ENCODE data around the gene WDR86. TPM values are rescaled to one million over a fixed set of nuclear protein-coding genes. Genes with fewer than 3 reads are reported as not detected.
A peak's percentile ranks its signal among the peaks of the same experiment; 100 is the strongest.

Gene WDR86
- polyA plus RNA-seq, 4 donors = 1.1 to 4.3 (median 1.8) TPM; not detected in 1

DNA sequence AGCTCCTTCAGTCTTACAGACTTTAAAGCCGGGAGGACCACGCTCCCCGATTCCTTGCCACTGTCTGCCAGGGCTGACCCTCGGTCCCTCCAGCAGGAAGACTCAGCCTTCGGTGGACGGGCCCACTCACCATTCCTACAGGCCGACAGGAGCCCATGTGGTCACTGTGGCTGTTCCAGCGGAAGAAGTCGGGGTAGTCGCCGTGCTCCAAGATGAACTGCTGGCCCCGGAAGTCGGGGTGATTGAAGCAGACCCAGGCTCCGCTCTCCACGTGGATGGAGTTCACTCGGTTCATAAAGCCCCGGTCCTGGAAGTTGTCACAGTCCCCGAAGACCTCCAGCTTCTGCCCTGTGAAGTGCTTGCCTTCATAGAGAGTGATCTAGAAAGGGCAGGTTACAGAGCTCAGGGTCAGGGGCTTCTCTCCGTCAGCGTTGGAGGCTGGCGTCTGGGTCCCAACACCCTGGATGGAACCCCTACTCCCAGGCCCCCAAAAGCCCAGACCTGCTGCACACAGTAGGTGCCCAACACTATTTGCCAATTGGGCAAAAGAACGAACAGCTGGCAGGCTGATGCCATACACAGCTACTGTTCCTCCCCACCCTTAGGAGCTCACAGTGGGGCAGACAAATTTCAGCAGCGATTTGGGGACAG is 28.2 kb upstream of the WDR86 start:
- no peak for FAIRE-seq
- H3K4me1 ChIP-seq (ENCODE audit: control insufficient read depth in 3 of 3, insufficient read depth in 2 of 3, low read depth in 1 of 3, low read length in 2 of 3) = peaks cover 0 to 2% (median 0%) of the 10 kb centered on the region in 3 donors
- H3K9me3 ChIP-seq (ENCODE audit: control insufficient read depth in 2 of 2, insufficient read depth in 1 of 2, low read depth in 1 of 2, low read length in 1 of 2) = no peaks in the 10 kb centered on the region
- H3K4me3 ChIP-seq (ENCODE audit: low read depth in 1 of 3, low read length in 3 of 3) = no peak overlapping the region
- no peak overlapping the region for H3K27ac ChIP-seq (ENCODE audit: low read depth in 1 of 3, low read length in 2 of 3)
- no peaks in the 10 kb centered on the region for H3K36me3 ChIP-seq (ENCODE audit: control insufficient read depth in 3 of 3, insufficient read depth in 2 of 3, low read depth in 1 of 3, low read length in 3 of 3)
- 85 to 92% (median 88%) methylated on average over 23 of the region's 23 CpGs for WGBS, 3 donors
- DNase-seq = no peak
- peaks cover 0 to 39% (median 11%) of the 10 kb centered on the region in 3 donors for H3K27me3 ChIP-seq (ENCODE audit: control insufficient read depth in 3 of 3, insufficient read depth in 3 of 3, low read length in 3 of 3)

GRCh38 chr7:151437159-151437553 is 27.3 kb upstream of the WDR86 start:
- H3K27ac ChIP-seq (ENCODE audit: low read depth in 1 of 3, low read length in 2 of 3) = no peak overlapping the region
- H3K36me3 ChIP-seq (ENCODE audit: control insufficient read depth in 3 of 3, insufficient read depth in 2 of 3, low read depth in 1 of 3, low read length in 3 of 3) = no peaks in the 10 kb centered on the region
- DNase-seq = no peak
- no peak overlapping the region for H3K4me3 ChIP-seq (ENCODE audit: low read depth in 1 of 3, low read length in 3 of 3)
- FAIRE-seq = no peak
- H3K4me1 ChIP-seq (ENCODE audit: control insufficient read depth in 3 of 3, insufficient read depth in 2 of 3, low read depth in 1 of 3, low read length in 2 of 3) = peaks cover 0 to 2% (median 0%) of the 10 kb centered on the region in 3 donors
- no peaks in the 10 kb centered on the region for H3K9me3 ChIP-seq (ENCODE audit: control insufficient read depth in 2 of 2, insufficient read depth in 1 of 2, low read depth in 1 of 2, low read length in 1 of 2)
- peaks cover 0 to 34% (median 11%) of the 10 kb centered on the region in 3 donors for H3K27me3 ChIP-seq (ENCODE audit: control insufficient read depth in 3 of 3, insufficient read depth in 3 of 3, low read length in 3 of 3)
- WGBS, 3 donors = 86 to 90% (median 87%) methylated on average over 13 of the region's 13 CpGs

GRCh38 chr7:151436446-151437158 is 26.8 kb upstream of the WDR86 start:
- Histone ChIP-seq H3K9me3 (ENCODE audit: control insufficient read depth in 2 of 2, insufficient read depth in 1 of 2, low read depth in 1 of 2, low read length in 1 of 2) (no peaks in the 10 kb centered on the region), H3K4me3 (ENCODE audit: low read depth in 1 of 3, low read length in 3 of 3) (no peak overlapping the region), H3K27ac (ENCODE audit: low read depth in 1 of 3, low read length in 2 of 3) (peak overlapping the region in 1 of 3 donors; percentile 28), H3K4me1 (ENCODE audit: control insufficient read depth in 3 of 3, insufficient read depth in 2 of 3, low read depth in 1 of 3, low read length in 2 of 3) (peaks cover 0 to 2% (median 0%) of the 10 kb centered on the region in 3 donors), H3K27me3 (ENCODE audit: control insufficient read depth in 3 of 3, insufficient read depth in 3 of 3, low read length in 3 of 3) (peaks cover 0 to 31% (median 11%) of the 10 kb centered on the region in 3 donors), H3K36me3 (ENCODE audit: control insufficient read depth in 3 of 3, insufficient read depth in 2 of 3, low read depth in 1 of 3, low read length in 3 of 3) (no peaks in the 10 kb centered on the region)
- 71 to 85% (median 81%) methylated on average over 9 of the region's 9 CpGs for WGBS, 3 donors
- no peak for FAIRE-seq
- no peak for DNase-seq

DNA sequence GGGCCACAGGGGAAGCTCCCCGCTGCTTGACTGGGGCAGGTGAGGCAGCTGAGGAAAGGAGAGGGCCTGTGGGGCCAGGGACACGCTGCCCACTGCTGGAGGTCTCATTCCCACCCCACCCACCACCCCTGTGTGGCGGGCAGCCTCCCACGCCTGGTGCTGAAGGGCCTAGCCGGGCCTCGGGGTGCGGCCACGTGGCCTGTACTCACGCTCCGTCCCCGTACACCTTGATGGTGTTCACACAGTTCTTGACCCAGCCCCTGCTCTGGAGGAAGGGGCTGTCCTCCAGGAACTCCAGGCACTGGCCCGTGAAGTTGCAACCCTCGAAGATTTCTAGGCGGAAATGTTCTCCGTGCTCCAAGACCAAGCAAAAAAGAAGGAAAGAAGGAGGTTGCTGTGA is 26.1 kb upstream of the WDR86 start:
- 89 to 92% (median 92%) methylated on average over 12 to 15 of the region's 15 CpGs for WGBS, 3 donors
- H3K4me1 ChIP-seq (ENCODE audit: control insufficient read depth in 3 of 3, insufficient read depth in 2 of 3, low read depth in 1 of 3, low read length in 2 of 3) = peaks cover 0 to 1% (median 0%) of the 10 kb centered on the region in 3 donors
- no peak for DNase-seq
- FAIRE-seq = no peak
- H3K36me3 ChIP-seq (ENCODE audit: control insufficient read depth in 3 of 3, insufficient read depth in 2 of 3, low read depth in 1 of 3, low read length in 3 of 3) = no peaks in the 10 kb centered on the region
- H3K27me3 ChIP-seq (ENCODE audit: control insufficient read depth in 3 of 3, insufficient read depth in 3 of 3, low read length in 3 of 3) = peaks cover 0 to 27% (median 10%) of the 10 kb centered on the region in 3 donors
- H3K4me3 ChIP-seq (ENCODE audit: low read depth in 1 of 3, low read length in 3 of 3) = no peak overlapping the region
- no peaks in the 10 kb centered on the region for H3K9me3 ChIP-seq (ENCODE audit: control insufficient read depth in 2 of 2, insufficient read depth in 1 of 2, low read depth in 1 of 2, low read length in 1 of 2)
- no peak overlapping the region for H3K27ac ChIP-seq (ENCODE audit: low read depth in 1 of 3, low read length in 2 of 3)

- no peaks in the 10 kb centered on the region for H3K36me3 ChIP-seq (ENCODE audit: control insufficient read depth in 3 of 3, insufficient read depth in 2 of 3, low read depth in 1 of 3, low read length in 3 of 3)
- H3K27ac ChIP-seq (ENCODE audit: low read depth in 1 of 3, low read length in 2 of 3) = no peak overlapping the region
- DNase-seq = no peak
- H3K9me3 ChIP-seq (ENCODE audit: control insufficient read depth in 2 of 2, insufficient read depth in 1 of 2, low read depth in 1 of 2, low read length in 1 of 2) = no peaks in the 10 kb centered on the region
- no peak for FAIRE-seq
- H3K4me3 ChIP-seq (ENCODE audit: low read depth in 1 of 3, low read length in 3 of 3) = no peak overlapping the region
- no peaks in the 10 kb centered on the region for H3K4me1 ChIP-seq (ENCODE audit: control insufficient read depth in 3 of 3, insufficient read depth in 2 of 3, low read depth in 1 of 3, low read length in 2 of 3)
- peaks cover 0 to 24% (median 6%) of the 10 kb centered on the region in 3 donors for H3K27me3 ChIP-seq (ENCODE audit: control insufficient read depth in 3 of 3, insufficient read depth in 3 of 3, low read length in 3 of 3)
- 87 to 89% (median 87%) methylated on average over 18 to 20 of the region's 20 CpGs for WGBS, 3 donors
These were observed 25.5 kb upstream of the WDR86 start for GRCh38 chr7:151435103-151435916.

DNA sequence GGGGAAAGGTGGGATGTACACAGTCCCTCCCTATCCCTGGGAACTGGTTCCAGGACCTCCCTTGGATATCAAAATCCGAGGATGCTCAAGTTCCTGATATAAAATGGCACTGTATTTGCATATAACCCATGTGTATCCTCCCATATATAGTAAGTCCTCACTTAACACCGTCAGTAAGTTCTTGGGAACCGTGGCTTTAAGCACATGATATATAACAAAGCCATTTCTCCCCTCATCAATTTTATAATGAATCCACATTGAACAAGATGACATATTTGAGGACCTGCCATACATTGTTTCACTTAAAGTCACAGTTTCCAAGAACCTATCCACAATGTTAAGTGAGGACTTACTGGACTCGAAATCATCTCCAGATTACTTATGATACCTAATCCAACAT is 24.7 kb upstream of the WDR86 start:
- WGBS, 3 donors = 79 to 84% (median 80%) methylated on average over 4 of the region's 4 CpGs
- no peak for FAIRE-seq
- peaks cover 0 to 16% (median 2%) of the 10 kb centered on the region in 3 donors for H3K27me3 ChIP-seq (ENCODE audit: control insufficient read depth in 3 of 3, insufficient read depth in 3 of 3, low read length in 3 of 3)
- H3K36me3 ChIP-seq (ENCODE audit: control insufficient read depth in 3 of 3, insufficient read depth in 2 of 3, low read depth in 1 of 3, low read length in 3 of 3) = no peaks in the 10 kb centered on the region
- H3K9me3 ChIP-seq (ENCODE audit: control insufficient read depth in 2 of 2, insufficient read depth in 1 of 2, low read depth in 1 of 2, low read length in 1 of 2) = no peaks in the 10 kb centered on the region
- no peak overlapping the region for H3K27ac ChIP-seq (ENCODE audit: low read depth in 1 of 3, low read length in 2 of 3)
- no peak for DNase-seq
- no peak overlapping the region for H3K4me3 ChIP-seq (ENCODE audit: low read depth in 1 of 3, low read length in 3 of 3)
- no peaks in the 10 kb centered on the region for H3K4me1 ChIP-seq (ENCODE audit: control insufficient read depth in 3 of 3, insufficient read depth in 2 of 3, low read depth in 1 of 3, low read length in 2 of 3)

DNA sequence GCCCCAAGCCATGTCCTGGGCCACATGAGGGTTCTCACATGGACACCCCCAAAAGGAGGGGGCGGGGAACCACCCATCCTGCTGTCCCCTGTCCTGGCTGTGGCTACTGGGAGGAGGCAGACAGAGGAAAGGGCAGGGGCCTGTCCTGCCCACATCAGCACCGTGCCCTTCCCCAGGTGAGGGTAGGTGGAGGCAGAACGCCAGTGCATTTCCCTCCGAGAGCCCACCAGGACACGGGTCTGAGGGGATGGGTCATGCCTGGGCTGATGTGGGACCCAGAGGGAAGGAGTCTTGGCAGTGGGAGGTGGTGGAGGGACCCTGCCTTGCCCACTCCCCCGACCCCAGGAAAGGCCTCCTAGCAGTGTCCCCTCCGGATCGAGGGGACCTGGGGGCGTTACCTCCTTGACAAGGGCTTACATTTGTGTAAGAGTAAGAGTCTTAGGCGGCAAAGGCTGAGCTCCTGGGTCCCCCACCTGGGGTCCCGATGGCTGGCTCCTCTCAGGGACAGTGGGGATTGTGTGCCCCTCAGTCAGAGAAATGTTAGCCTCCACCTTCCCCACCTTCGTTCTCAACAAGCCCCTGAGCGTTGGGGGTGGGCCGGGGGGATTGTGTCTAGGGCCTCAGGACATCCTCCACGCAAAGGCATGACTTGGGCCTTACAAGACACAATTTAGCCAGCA is 24.0 kb upstream of the WDR86 start:
- 83 to 92% (median 87%) methylated on average over 15 of the region's 15 CpGs for WGBS, 3 donors
- FAIRE-seq (no peak), DNase-seq (no peak)
- no peak overlapping the region for H3K27ac ChIP-seq (ENCODE audit: low read depth in 1 of 3, low read length in 2 of 3)
- H3K36me3 ChIP-seq (ENCODE audit: control insufficient read depth in 3 of 3, insufficient read depth in 2 of 3, low read depth in 1 of 3, low read length in 3 of 3) = no peaks in the 10 kb centered on the region
- no peak overlapping the region for H3K4me3 ChIP-seq (ENCODE audit: low read depth in 1 of 3, low read length in 3 of 3)
- H3K27me3 ChIP-seq (ENCODE audit: control insufficient read depth in 3 of 3, insufficient read depth in 3 of 3, low read length in 3 of 3) = peaks cover 0 to 9% (median 0%) of the 10 kb centered on the region in 3 donors
- H3K9me3 ChIP-seq (ENCODE audit: control insufficient read depth in 2 of 2, insufficient read depth in 1 of 2, low read depth in 1 of 2, low read length in 1 of 2) = no peaks in the 10 kb centered on the region
- peaks cover 0 to 4% (median 0%) of the 10 kb centered on the region in 3 donors for H3K4me1 ChIP-seq (ENCODE audit: control insufficient read depth in 3 of 3, insufficient read depth in 2 of 3, low read depth in 1 of 3, low read length in 2 of 3)

Data from small intestine (tissue), 7 donors.